A673 (cell line): ENCODE data around the gene GUCA1A.

Source experiments
- EZH2 ChIP-seq: fragments of 200-600 bp; sonication (generic); IDR thresholded peaks from 2 replicates; pipeline ENCODE4 v1.6.1; 2017; ENCODE audit warnings: borderline replicate concordance, low read depth, mild to moderate bottlenecking, mixed read lengths, antibody characterized with exemption, low read length; ENCODE audit not compliant: poor library complexity, severe bottlenecking
- TF ChIP-seq, protein P1 (sequence below): fragments of 300-800, 200-600 bp; sonication (generic); conservative IDR thresholded peaks from 2 replicates; pipeline ENCODE4 v1.5.1; 2017; ENCODE audit warnings: low read depth, mild to moderate bottlenecking, antibody characterized with exemption, low read length, moderate library complexity, mixed read lengths

DNA sequence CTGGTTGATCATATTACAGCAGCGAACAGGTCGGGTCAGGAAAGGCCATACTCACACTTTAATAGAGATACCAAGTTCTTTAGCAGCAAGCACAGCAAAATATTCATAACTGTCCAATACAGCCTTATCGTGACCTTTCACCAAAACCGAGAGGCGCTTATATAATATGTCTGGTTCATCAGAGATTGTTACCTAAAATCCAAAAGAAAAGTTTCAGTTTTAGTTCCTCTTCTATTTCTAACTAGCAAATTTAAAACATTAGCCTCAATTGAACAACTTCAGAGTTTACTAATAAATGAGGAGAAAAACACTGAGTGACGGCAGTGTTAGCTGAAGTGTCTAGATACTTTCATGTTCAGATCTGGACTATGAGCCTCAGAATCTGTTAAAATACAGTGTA lies 38.6 kb downstream of the GUCA1A start:
- TF ChIP-seq, protein P1, sequence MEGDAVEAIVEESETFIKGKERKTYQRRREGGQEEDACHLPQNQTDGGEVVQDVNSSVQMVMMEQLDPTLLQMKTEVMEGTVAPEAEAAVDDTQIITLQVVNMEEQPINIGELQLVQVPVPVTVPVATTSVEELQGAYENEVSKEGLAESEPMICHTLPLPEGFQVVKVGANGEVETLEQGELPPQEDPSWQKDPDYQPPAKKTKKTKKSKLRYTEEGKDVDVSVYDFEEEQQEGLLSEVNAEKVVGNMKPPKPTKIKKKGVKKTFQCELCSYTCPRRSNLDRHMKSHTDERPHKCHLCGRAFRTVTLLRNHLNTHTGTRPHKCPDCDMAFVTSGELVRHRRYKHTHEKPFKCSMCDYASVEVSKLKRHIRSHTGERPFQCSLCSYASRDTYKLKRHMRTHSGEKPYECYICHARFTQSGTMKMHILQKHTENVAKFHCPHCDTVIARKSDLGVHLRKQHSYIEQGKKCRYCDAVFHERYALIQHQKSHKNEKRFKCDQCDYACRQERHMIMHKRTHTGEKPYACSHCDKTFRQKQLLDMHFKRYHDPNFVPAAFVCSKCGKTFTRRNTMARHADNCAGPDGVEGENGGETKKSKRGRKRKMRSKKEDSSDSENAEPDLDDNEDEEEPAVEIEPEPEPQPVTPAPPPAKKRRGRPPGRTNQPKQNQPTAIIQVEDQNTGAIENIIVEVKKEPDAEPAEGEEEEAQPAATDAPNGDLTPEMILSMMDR, result no peak
- no peak for TF ChIP-seq EZH2
